OCI-LY1 (cell line): Measurements from ENCODE around the gene ASRGL1.

Experiments used
- H2AFZ ChIP-seq: fragments of 200-600 bp; sonication (generic), shearing (Covaris generic); 2 replicates; pipeline ENCODE4 v1.6.0; 2014; ENCODE audit warnings: antibody characterized with exemption, mild to moderate bottlenecking, low read length
- H3F3A ChIP-seq: fragments of 200-600 bp; sonication (generic), shearing (Covaris generic); 2 replicates; pipeline ENCODE4 v1.6.0; 2014; ENCODE audit warnings: mild to moderate bottlenecking, antibody characterized with exemption, low read length, moderate library complexity; ENCODE audit not compliant: insufficient read depth
- H3K27ac ChIP-seq: fragments of 200-600 bp; sonication (generic); 2 replicates; pipeline ENCODE4 v1.5.1; 2014; ENCODE audit warnings: low read length, mixed run types, mild to moderate bottlenecking, low read depth; ENCODE audit not compliant: poor library complexity, severe bottlenecking
- H3K27me3 ChIP-seq: fragments of 200-600 bp; sonication (generic); 2 replicates; pipeline ENCODE4 v1.6.0; 2014; ENCODE audit warnings: antibody characterized with exemption, mild to moderate bottlenecking, low read length, moderate library complexity; ENCODE audit not compliant: insufficient read depth
- H3K36me3 ChIP-seq: fragments of 200-600 bp; sonication (generic); 2 replicates; pipeline ENCODE4 v1.6.1; 2014; ENCODE audit warnings: mild to moderate bottlenecking, antibody characterized with exemption, low read length, moderate library complexity, mixed read lengths; ENCODE audit not compliant: insufficient read depth
- H3K4me1 ChIP-seq: fragments of 200-600 bp; sonication (generic); 2 replicates; pipeline ENCODE4 v1.5.1; 2014; ENCODE audit warnings: mild to moderate bottlenecking, low read length, moderate library complexity; ENCODE audit not compliant: insufficient read depth, severe bottlenecking
- H3K4me2 ChIP-seq: fragments of 200-600 bp; sonication (generic), shearing (Covaris generic); 2 replicates; pipeline ENCODE4 v1.6.1; 2014; ENCODE audit warnings: low read length
- H3K4me3 ChIP-seq: fragments of 200-600 bp; sonication (generic); 2 replicates; pipeline ENCODE4 v1.5.1; 2014; ENCODE audit warnings: low read length, low read depth, mild to moderate bottlenecking, mixed read lengths; ENCODE audit not compliant: poor library complexity, severe bottlenecking
- H3K79me2 ChIP-seq: fragments of 200-600 bp; shearing (Covaris generic); 2 replicates; pipeline ENCODE4 v1.6.1; 2016; ENCODE audit warnings: mixed run types, low read length, mixed read lengths; ENCODE audit not compliant: insufficient read depth
- H3K9ac ChIP-seq: fragments of 200-600 bp; sonication (generic), shearing (Covaris generic); 2 replicates; pipeline ENCODE4 v1.6.1; 2014; ENCODE audit warnings: mild to moderate bottlenecking, low read length, mixed read lengths
- H3K9me2 ChIP-seq: fragments of 200-600 bp; sonication (generic), shearing (Covaris generic); 2 replicates; pipeline ENCODE4 v1.6.1; 2014; ENCODE audit warnings: low read depth, mild to moderate bottlenecking, low read length, mixed read lengths
- H3K9me3 ChIP-seq: fragments of 200-600 bp; shearing (Covaris generic); 2 replicates; pipeline ENCODE4 v1.6.1; 2014; ENCODE audit warnings: low read length, mixed read lengths
- H4K20me1 ChIP-seq: fragments of 200-600 bp; sonication (generic), shearing (Covaris generic); 2 replicates; pipeline ENCODE4 v1.6.0; 2016; ENCODE audit warnings: mild to moderate bottlenecking, low read length; ENCODE audit not compliant: insufficient read depth
- CTCF ChIP-seq: fragments of 200-600 bp; sonication (generic), shearing (Covaris generic); IDR thresholded peaks from 2 replicates; pipeline ENCODE4 v1.5.1; 2017; ENCODE audit warnings: mild to moderate bottlenecking, antibody characterized with exemption, low read length, moderate library complexity, mixed read lengths
- EZH2 ChIP-seq: fragments of 200-600 bp; sonication (generic), shearing (Covaris generic); IDR thresholded peaks from 2 replicates; pipeline ENCODE4 v1.8.0; 2017; ENCODE audit warnings: borderline replicate concordance, mixed run types, mild to moderate bottlenecking, antibody characterized with exemption, low read length, moderate library complexity, mixed read lengths

Gene ASRGL1

GRCh38 chr11:62400760-62401159 is 63.5 kb downstream of the ASRGL1 start:
- Histone ChIP-seq H3K36me3 (no peaks in the 10 kb centered on the region), H3K9me3 (no peaks in the 10 kb centered on the region), H3K4me1 (no peaks in the 10 kb centered on the region), H2AFZ (no peak overlapping the region), H3K9me2 (no peaks in the 10 kb centered on the region), H3K4me2 (no peak overlapping the region), H3F3A (no peaks in the 10 kb centered on the region), H3K4me3 (no peak overlapping the region), H3K27me3 (no peaks in the 10 kb centered on the region; the same call in 1 of the 2 replicates), H3K9ac (no peak overlapping the region), H3K79me2 (no peaks in the 10 kb centered on the region), H3K27ac (no peak overlapping the region), H4K20me1 (no peaks in the 10 kb centered on the region)
- TF ChIP-seq CTCF, result no peak
- no peak for TF ChIP-seq EZH2

GRCh38 chr11:62401356-62401755 is 64.1 kb downstream of the ASRGL1 start:
- no peaks in the 10 kb centered on the region for H3F3A ChIP-seq
- no peak overlapping the region for H3K4me2 ChIP-seq
- H3K4me1 ChIP-seq, result no peaks in the 10 kb centered on the region
- H3K36me3 ChIP-seq, result no peaks in the 10 kb centered on the region
- TF ChIP-seq EZH2, result no peak
- no peaks in the 10 kb centered on the region for H3K9me3 ChIP-seq
- no peaks in the 10 kb centered on the region for H4K20me1 ChIP-seq
- H3K79me2 ChIP-seq, result no peaks in the 10 kb centered on the region
- H3K27ac ChIP-seq, result no peak overlapping the region
- no peaks in the 10 kb centered on the region for H3K9me2 ChIP-seq
- no peaks in the 10 kb centered on the region; the same call in 1 of the 2 replicates for H3K27me3 ChIP-seq
- H2AFZ ChIP-seq, result no peak overlapping the region
- no peak overlapping the region for H3K4me3 ChIP-seq
- H3K9ac ChIP-seq, result no peak overlapping the region

- H3K27ac ChIP-seq, result no peak overlapping the region
- no peaks in the 10 kb centered on the region for H3F3A ChIP-seq
- no peaks in the 10 kb centered on the region; the same call in 1 of the 2 replicates for H3K27me3 ChIP-seq
- no peaks in the 10 kb centered on the region for H3K79me2 ChIP-seq
- no peak overlapping the region for H3K4me3 ChIP-seq
- H3K4me1 ChIP-seq, result no peaks in the 10 kb centered on the region
- H3K9ac ChIP-seq, result no peak overlapping the region
- H3K36me3 ChIP-seq, result no peaks in the 10 kb centered on the region
- no peaks in the 10 kb centered on the region for H3K9me3 ChIP-seq
- no peak overlapping the region for H2AFZ ChIP-seq
- H4K20me1 ChIP-seq, result no peaks in the 10 kb centered on the region
- no peak for TF ChIP-seq EZH2
- no peak for TF ChIP-seq CTCF
- no peak overlapping the region for H3K4me2 ChIP-seq
- H3K9me2 ChIP-seq, result no peaks in the 10 kb centered on the region
Observed at GRCh38 chr11:62401811-62402210, 64.6 kb downstream of the ASRGL1 start.

GRCh38 chr11:62402226-62402959 is 65.1 kb downstream of the ASRGL1 start:
- H3K36me3 ChIP-seq, result no peaks in the 10 kb centered on the region
- TF ChIP-seq EZH2 (no peak), CTCF (no peak)
- no peak overlapping the region for H3K4me2 ChIP-seq
- H3K9me3 ChIP-seq, result no peaks in the 10 kb centered on the region
- no peak overlapping the region for H3K4me3 ChIP-seq
- no peak overlapping the region for H3K9ac ChIP-seq
- no peaks in the 10 kb centered on the region for H3K79me2 ChIP-seq
- no peaks in the 10 kb centered on the region for H4K20me1 ChIP-seq
- no peak overlapping the region for H2AFZ ChIP-seq
- H3K4me1 ChIP-seq, result no peaks in the 10 kb centered on the region
- no peak overlapping the region for H3K27ac ChIP-seq
- H3K27me3 ChIP-seq, result no peaks in the 10 kb centered on the region; the same call in 1 of the 2 replicates
- no peaks in the 10 kb centered on the region for H3K9me2 ChIP-seq
- no peaks in the 10 kb centered on the region for H3F3A ChIP-seq
